Peyer's patch (tissue), 4 donors: ENCODE data around the gene DIP2A. TPM values are rescaled to one million over a fixed set of nuclear protein-coding genes. Genes with fewer than 3 reads are reported as not detected.

Experiments
- DNase-seq, 3 donors: peaks; one replicate each; pipeline ENCODE4 v3.0.0-alpha.2; 2017 to 2019
- H3K27ac ChIP-seq, 4 donors: fragments of 200-600 bp; sonication (generic); one replicate each; pipeline ENCODE4 v1.5.1; 2016 to 2019
- H3K27me3 ChIP-seq, 2 donors: fragments of 200-600 bp; sonication (generic); one replicate each; pipeline ENCODE4 v1.5.1; 2019
- H3K36me3 ChIP-seq, 3 donors: fragments of 200-600 bp; sonication (generic); one replicate each; pipeline ENCODE4 v1.5.1; 2016 to 2019
- H3K4me1 ChIP-seq, 4 donors: fragments of 200-600 bp; sonication (generic); one replicate each; pipeline ENCODE4 v1.5.1; 2016 to 2019
- H3K4me3 ChIP-seq, 4 donors: fragments of 200-600 bp; sonication (generic); 1 replicate in 3 of 4; 2 replicates in 1 of 4; pipeline ENCODE4 v1.5.1; 2016 to 2019; ENCODE audit warnings: mild to moderate bottlenecking in 1 of 4
- H3K9me3 ChIP-seq, 4 donors: fragments of 200-600 bp; sonication (generic); one replicate each; pipeline ENCODE4 v1.5.1; 2016 to 2019; ENCODE audit warnings: mild to moderate bottlenecking in 1 of 4
- POLR2A ChIP-seq, 2 donors: fragments of 450-650 bp; IDR thresholded peaks; one replicate each; pipeline ENCODE4 v1.5.1; 2017; ENCODE audit warnings: antibody characterized with exemption in 2 of 2, mild to moderate bottlenecking in 2 of 2, moderate library complexity in 2 of 2
- total RNA-seq, 4 donors: library from RNA; depleted of rRNA; stranded (reverse); fragments of >200 nt; gene quantifications; one replicate each; pipeline ENCODE4 v1.1.0, GENCODE V29; 2016
- TF ChIP-seq, protein P1 (sequence below), 6 experiments: fragments of 450-650 bp in 4 of 6; fragments of 200-600 bp in 2 of 6; sonication (generic) in 1 of 6; IDR thresholded peaks; one replicate each; pipeline ENCODE4 v1.5.1; 2017 to 2019; ENCODE audit warnings: antibody characterized with exemption in 6 of 6, mild to moderate bottlenecking in 3 of 6, moderate library complexity in 1 of 6

DIP2A gene
- total RNA-seq, 4 donors from 2014 or later, result 69.9 to 108 (median 85.3) TPM

DNA sequence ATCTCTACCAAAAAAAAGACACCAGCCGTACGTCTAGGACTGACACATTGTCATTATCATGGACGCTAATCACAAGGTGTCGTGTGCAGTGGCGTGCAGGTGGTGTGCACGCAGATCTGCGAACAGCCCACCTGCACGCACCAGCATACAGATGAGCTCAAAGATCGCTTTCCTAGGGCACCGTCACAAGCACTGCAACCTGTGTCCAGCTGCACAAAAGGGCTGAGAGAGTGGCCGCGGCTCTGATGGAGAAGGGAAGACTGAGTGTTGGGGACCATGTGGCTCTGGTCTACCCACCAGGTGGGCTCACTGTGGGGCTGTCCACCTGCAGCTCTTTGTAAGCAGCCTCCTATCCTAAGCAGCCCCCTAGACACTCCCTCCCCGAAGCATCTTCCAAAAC lies 95.3 kb downstream of the DIP2A start:
- no peaks in the 10 kb centered on the region for H3K9me3 ChIP-seq
- H3K4me1 ChIP-seq, result peaks cover 0 to under 1% (median 0%) of the 10 kb centered on the region in 4 donors
- no peak for DNase-seq
- H3K27me3 ChIP-seq, result no peaks in the 10 kb centered on the region
- H3K4me3 ChIP-seq, result no peak overlapping the region
- H3K36me3 ChIP-seq, result peaks cover 0 to 84% (median 0%) of the 10 kb centered on the region in 3 donors
- H3K27ac ChIP-seq, result no peak overlapping the region
- no peak for TF ChIP-seq POLR2A (IDR thresholded peaks at IDR 0.05)
- TF ChIP-seq, protein P1, sequence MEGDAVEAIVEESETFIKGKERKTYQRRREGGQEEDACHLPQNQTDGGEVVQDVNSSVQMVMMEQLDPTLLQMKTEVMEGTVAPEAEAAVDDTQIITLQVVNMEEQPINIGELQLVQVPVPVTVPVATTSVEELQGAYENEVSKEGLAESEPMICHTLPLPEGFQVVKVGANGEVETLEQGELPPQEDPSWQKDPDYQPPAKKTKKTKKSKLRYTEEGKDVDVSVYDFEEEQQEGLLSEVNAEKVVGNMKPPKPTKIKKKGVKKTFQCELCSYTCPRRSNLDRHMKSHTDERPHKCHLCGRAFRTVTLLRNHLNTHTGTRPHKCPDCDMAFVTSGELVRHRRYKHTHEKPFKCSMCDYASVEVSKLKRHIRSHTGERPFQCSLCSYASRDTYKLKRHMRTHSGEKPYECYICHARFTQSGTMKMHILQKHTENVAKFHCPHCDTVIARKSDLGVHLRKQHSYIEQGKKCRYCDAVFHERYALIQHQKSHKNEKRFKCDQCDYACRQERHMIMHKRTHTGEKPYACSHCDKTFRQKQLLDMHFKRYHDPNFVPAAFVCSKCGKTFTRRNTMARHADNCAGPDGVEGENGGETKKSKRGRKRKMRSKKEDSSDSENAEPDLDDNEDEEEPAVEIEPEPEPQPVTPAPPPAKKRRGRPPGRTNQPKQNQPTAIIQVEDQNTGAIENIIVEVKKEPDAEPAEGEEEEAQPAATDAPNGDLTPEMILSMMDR (IDR thresholded peaks at IDR 0.05), result no peak

DNA sequence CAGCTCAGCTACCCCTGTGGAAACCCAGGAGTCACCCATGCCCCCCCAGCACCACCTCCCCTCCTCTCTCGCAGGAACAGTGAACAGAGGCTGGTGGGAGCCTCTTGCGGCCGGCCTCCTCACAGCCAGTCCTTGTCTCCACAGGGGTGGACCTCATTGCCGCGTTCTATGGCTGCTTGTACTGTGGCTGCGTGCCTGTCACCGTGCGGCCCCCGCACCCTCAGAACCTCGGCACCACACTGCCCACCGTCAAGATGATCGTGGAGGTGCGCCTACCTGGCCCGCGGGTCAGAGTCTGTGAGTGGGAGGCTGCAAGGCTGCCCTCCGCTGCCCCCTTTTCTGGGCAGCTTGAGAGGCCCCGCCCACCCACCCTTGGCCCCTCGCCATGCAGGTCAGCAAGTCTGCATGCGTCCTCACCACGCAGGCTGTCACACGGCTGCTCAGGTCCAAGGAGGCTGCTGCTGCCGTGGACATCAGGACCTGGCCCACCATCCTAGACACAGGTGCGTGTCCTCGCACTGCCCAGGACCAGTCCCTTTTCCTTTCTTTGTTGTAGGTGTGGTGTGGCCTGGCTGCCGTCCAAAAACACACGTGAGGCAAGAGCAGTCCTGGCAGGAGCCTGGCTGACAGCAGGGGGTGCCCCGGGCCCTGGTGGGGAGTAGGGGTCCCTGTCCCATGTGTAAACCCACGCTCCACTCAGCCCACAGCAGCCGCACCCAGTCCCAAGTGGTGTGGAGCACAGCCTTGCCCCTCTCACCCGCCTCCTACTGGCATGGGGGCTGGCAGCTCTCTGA lies 95.9 kb downstream of the DIP2A start:
- Histone ChIP-seq H3K9me3 (no peaks in the 10 kb centered on the region), H3K36me3 (peaks cover 0 to 88% (median 0%) of the 10 kb centered on the region in 3 donors), H3K27me3 (no peaks in the 10 kb centered on the region), H3K4me3 (no peak overlapping the region), H3K27ac (no peak overlapping the region), H3K4me1 (peaks cover 0 to 3% (median 0%) of the 10 kb centered on the region in 4 donors)
- no peak for DNase-seq
- TF ChIP-seq, protein P1 (IDR thresholded peaks at IDR 0.05), result no peak
- no peak for TF ChIP-seq POLR2A (IDR thresholded peaks at IDR 0.05)

GRCh38 chr21:46555225-46555617 lies 96.5 kb downstream of the DIP2A start:
- TF ChIP-seq POLR2A (IDR thresholded peaks at IDR 0.05), result no peak
- TF ChIP-seq, protein P1 (IDR thresholded peaks at IDR 0.05), result no peak
- no peaks in the 10 kb centered on the region for H3K27me3 ChIP-seq
- H3K27ac ChIP-seq, result no peak overlapping the region
- no peak for DNase-seq
- H3K4me3 ChIP-seq, result no peak overlapping the region
- H3K36me3 ChIP-seq, result peaks cover 0 to 83% (median 0%) of the 10 kb centered on the region in 3 donors
- H3K4me1 ChIP-seq, result peaks cover 0 to 3% (median 0%) of the 10 kb centered on the region in 4 donors
- H3K9me3 ChIP-seq, result no peaks in the 10 kb centered on the region

DNA sequence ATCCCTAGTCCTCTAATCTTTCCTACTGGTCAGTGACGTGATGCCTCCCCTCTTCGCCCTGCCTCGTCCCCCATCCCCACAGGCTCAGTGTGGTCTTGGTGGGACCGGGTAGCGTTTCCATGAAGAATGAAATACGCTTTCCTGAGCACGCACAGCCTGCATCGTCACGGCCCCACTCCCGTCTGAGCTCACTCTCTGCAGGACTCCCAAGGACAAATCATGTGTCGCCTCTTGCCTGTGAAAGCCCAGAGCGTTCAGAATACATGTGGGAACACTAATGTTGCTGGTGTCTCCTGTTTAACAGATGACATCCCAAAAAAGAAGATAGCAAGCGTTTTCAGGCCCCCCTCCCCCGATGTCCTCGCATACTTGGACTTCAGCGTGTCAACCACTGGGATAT lies 97.0 kb downstream of the DIP2A start:
- TF ChIP-seq, protein P1 (IDR thresholded peaks at IDR 0.05), result no peak
- TF ChIP-seq POLR2A (IDR thresholded peaks at IDR 0.05), result no peak
- no peak overlapping the region for H3K4me3 ChIP-seq
- no peak for DNase-seq
- no peaks in the 10 kb centered on the region for H3K27me3 ChIP-seq
- peaks cover 0 to 3% (median 0%) of the 10 kb centered on the region in 4 donors for H3K4me1 ChIP-seq
- peaks cover 0 to 81% (median 0%) of the 10 kb centered on the region in 3 donors for H3K36me3 ChIP-seq
- H3K9me3 ChIP-seq, result no peaks in the 10 kb centered on the region
- H3K27ac ChIP-seq, result no peak overlapping the region

- Histone ChIP-seq H3K4me3 (no peak overlapping the region), H3K27ac (no peak overlapping the region), H3K9me3 (no peaks in the 10 kb centered on the region), H3K4me1 (peaks cover 0 to 3% (median 0%) of the 10 kb centered on the region in 4 donors), H3K36me3 (peaks cover 0 to 85% (median 0%) of the 10 kb centered on the region in 3 donors), H3K27me3 (no peaks in the 10 kb centered on the region)
- TF ChIP-seq, protein P1 (IDR thresholded peaks at IDR 0.05), result no peak
- no peak for TF ChIP-seq POLR2A (IDR thresholded peaks at IDR 0.05)
- no peak for DNase-seq
These were observed 98.1 kb downstream of the DIP2A start for GRCh38 chr21:46556802-46557201.
